Fibroblast of lung (primary cell): ENCODE results near the gene WDR72. TPM values are rescaled to one million over a fixed set of nuclear protein-coding genes. Genes with fewer than 3 reads are reported as not detected.

ENCODE experiments used
- DNase-seq, 2 donors: peaks; one replicate each; pipeline versions ENCODE4 v3.0.0 to v3.0.0-alpha.2; 2010; ENCODE audit warnings: low read depth in 2 of 2
- H2AFZ ChIP-seq: 2 replicates; pipeline ENCODE4 v1.5.1; 2012; ENCODE audit warnings: low read length, control low read depth, inconsistent platforms
- H3K27ac ChIP-seq: 2 replicates; pipeline ENCODE4 v1.5.1; 2011; ENCODE audit warnings: low read length, control low read depth; ENCODE audit not compliant: insufficient read depth
- H3K27me3 ChIP-seq: 2 replicates; pipeline ENCODE4 v1.5.1; 2011; ENCODE audit warnings: mild to moderate bottlenecking, low read length; ENCODE audit not compliant: control insufficient read depth, insufficient read depth
- H3K36me3 ChIP-seq: 2 replicates; pipeline ENCODE4 v1.5.1; 2011; ENCODE audit warnings: low read length; ENCODE audit not compliant: control insufficient read depth, insufficient read depth
- H3K4me1 ChIP-seq: 2 replicates; pipeline ENCODE4 v1.5.1; 2011; ENCODE audit warnings: low read length; ENCODE audit not compliant: control insufficient read depth, insufficient read depth; ENCODE audit errors: extremely low read depth
- H3K4me2 ChIP-seq: 2 replicates; pipeline ENCODE4 v1.5.1; 2011; ENCODE audit warnings: low read length, control low read depth; ENCODE audit not compliant: insufficient read depth; ENCODE audit errors: extremely low read depth
- H3K4me3 ChIP-seq, 4 experiments: fragments of 200-600 bp in 1 of 4; sonication (generic) in 1 of 4; replicated peaks in 1 of 4; 2 replicates each; pipeline ENCODE4 v1.5.1; 2011 to 2016; ENCODE audit warnings: low read length in 4 of 4, low read depth in 3 of 4, mild to moderate bottlenecking in 3 of 4, control low read depth in 2 of 4, inconsistent platforms in 1 of 4, mixed read lengths in 1 of 4; ENCODE audit not compliant: insufficient read depth in 1 of 4; ENCODE audit errors: control extremely low read depth in 1 of 4
- H3K79me2 ChIP-seq: 2 replicates; pipeline ENCODE4 v1.5.1; 2012; ENCODE audit warnings: mild to moderate bottlenecking, low read length, inconsistent platforms; ENCODE audit not compliant: control insufficient read depth, insufficient read depth
- H3K9ac ChIP-seq: 2 replicates; pipeline ENCODE4 v1.5.1; 2011; ENCODE audit warnings: mild to moderate bottlenecking, low read length, control low read depth; ENCODE audit not compliant: insufficient read depth
- H3K9me3 ChIP-seq: 2 replicates; pipeline ENCODE4 v1.5.1; 2012; ENCODE audit warnings: low read depth, low read length; ENCODE audit not compliant: control insufficient read depth, insufficient read depth
- H4K20me1 ChIP-seq: 2 replicates; pipeline ENCODE4 v1.5.1; 2011; ENCODE audit warnings: low read length; ENCODE audit not compliant: control insufficient read depth, insufficient read depth; ENCODE audit errors: extremely low read depth
- EZH2 ChIP-seq: IDR thresholded peaks from 2 replicates; pipeline ENCODE4 v1.5.1; 2012; ENCODE audit warnings: low read length, control low read depth, mild to moderate bottlenecking; ENCODE audit errors: missing control alignments
- polyA plus RNA-seq, 2 donors: library from polyadenylated mRNA; depleted of rRNA in 1 of 2; stranded (reverse) in 1 of 2; unstranded in 1 of 2; fragments of >200 nt; gene quantifications; 2 replicates each; pipeline ENCODE4 v1.2.1, GENCODE V29; 2011 to 2012; ENCODE audit warnings: missing spikeins in 1 of 2
- total RNA-seq: library from RNA; depleted of rRNA; stranded (reverse); fragments of >200 nt; gene quantifications from 2 replicates; pipeline ENCODE4 v1.2.1, GENCODE V29; 2014
- TF ChIP-seq, protein P1 (sequence below), 2 donors: IDR thresholded peaks in 1 of 2; conservative IDR thresholded peaks in 1 of 2; 1 replicate in 1 of 2; 2 replicates in 1 of 2; pipeline ENCODE4 v1.5.1; 2011 to 2012; ENCODE audit warnings: low read length in 2 of 2, control low read depth in 1 of 2, inconsistent platforms in 1 of 2, low read depth in 1 of 2, mild to moderate bottlenecking in 1 of 2

Gene WDR72
- total and polyA plus RNA-seq, 2 donors (not counting 1 experiment from before 2014, with no cell fraction given) = not detected

DNA sequence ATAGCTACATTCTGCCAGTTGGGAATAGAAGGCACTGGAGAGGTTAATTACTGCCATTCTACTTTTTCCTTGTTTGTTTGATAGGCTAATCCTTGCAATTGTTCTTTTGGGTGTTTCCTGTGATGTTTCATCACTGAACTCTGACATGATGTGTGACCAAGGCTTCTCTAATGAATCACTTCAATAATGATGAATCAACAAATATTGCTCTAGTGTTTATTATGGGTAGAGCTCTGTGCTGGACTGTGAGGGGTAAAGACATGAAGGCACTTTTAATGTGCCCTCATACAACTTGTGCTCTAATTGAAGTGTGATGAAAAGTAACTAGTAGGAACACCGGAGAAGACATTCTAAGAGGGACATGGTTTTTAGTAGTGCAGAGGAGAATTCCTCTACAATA, 233.6 kb downstream of the WDR72 start:
- H3K79me2 ChIP-seq = no peaks in the 10 kb centered on the region
- TF ChIP-seq EZH2 = no peak
- TF ChIP-seq, protein P1, sequence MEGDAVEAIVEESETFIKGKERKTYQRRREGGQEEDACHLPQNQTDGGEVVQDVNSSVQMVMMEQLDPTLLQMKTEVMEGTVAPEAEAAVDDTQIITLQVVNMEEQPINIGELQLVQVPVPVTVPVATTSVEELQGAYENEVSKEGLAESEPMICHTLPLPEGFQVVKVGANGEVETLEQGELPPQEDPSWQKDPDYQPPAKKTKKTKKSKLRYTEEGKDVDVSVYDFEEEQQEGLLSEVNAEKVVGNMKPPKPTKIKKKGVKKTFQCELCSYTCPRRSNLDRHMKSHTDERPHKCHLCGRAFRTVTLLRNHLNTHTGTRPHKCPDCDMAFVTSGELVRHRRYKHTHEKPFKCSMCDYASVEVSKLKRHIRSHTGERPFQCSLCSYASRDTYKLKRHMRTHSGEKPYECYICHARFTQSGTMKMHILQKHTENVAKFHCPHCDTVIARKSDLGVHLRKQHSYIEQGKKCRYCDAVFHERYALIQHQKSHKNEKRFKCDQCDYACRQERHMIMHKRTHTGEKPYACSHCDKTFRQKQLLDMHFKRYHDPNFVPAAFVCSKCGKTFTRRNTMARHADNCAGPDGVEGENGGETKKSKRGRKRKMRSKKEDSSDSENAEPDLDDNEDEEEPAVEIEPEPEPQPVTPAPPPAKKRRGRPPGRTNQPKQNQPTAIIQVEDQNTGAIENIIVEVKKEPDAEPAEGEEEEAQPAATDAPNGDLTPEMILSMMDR (conservative IDR thresholded peaks at IDR 0.05 in 1 of 2, IDR thresholded peaks at IDR 0.05 in 1 of 2; ENCODE audit: low read depth in 1 of 2, low read length in 2 of 2) = no peak
- no peak overlapping the region for H3K4me2 ChIP-seq
- H3K9ac ChIP-seq = no peak overlapping the region
- H3K27me3 ChIP-seq = no peaks in the 10 kb centered on the region
- no peaks in the 10 kb centered on the region for H3K36me3 ChIP-seq
- DNase-seq = no peak
- H3K4me1 ChIP-seq = no peaks in the 10 kb centered on the region
- H3K27ac ChIP-seq = no peak overlapping the region
- no peaks in the 10 kb centered on the region for H4K20me1 ChIP-seq
- no peak overlapping the region for H2AFZ ChIP-seq
- no peak overlapping the region for H3K4me3 ChIP-seq
- H3K9me3 ChIP-seq = no peaks in the 10 kb centered on the region

DNA sequence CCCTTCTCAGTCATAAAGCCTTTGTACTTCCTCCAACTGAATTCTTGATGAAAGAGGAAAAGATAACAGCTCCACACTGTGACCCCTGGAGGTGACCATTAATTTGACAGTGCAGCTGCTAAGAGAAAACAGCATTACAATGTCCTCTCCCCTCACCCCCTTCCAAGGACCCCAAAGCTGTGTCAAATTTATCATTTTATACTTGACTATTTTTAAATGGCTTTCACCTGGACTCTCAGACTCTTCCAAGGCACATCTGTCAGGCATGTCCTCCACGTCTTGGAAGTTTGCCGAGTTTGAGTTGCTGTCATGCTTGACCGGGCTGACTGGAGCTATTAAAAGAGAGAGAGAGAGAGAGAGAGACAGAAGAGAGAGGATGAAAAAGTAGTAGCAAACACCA, 236.5 kb downstream of the WDR72 start:
- Histone ChIP-seq H3K27ac (no peak overlapping the region), H3K4me3 (no peak overlapping the region), H3K4me2 (no peak overlapping the region), H3K36me3 (no peaks in the 10 kb centered on the region), H3K79me2 (no peaks in the 10 kb centered on the region), H4K20me1 (no peaks in the 10 kb centered on the region), H3K4me1 (no peaks in the 10 kb centered on the region), H2AFZ (no peak overlapping the region), H3K9ac (no peak overlapping the region), H3K27me3 (no peaks in the 10 kb centered on the region), H3K9me3 (no peaks in the 10 kb centered on the region)
- no peak for DNase-seq
- TF ChIP-seq, protein P1 (conservative IDR thresholded peaks at IDR 0.05 in 1 of 2, IDR thresholded peaks at IDR 0.05 in 1 of 2; ENCODE audit: low read depth in 1 of 2, low read length in 2 of 2) = no peak
- no peak for TF ChIP-seq EZH2

DNA sequence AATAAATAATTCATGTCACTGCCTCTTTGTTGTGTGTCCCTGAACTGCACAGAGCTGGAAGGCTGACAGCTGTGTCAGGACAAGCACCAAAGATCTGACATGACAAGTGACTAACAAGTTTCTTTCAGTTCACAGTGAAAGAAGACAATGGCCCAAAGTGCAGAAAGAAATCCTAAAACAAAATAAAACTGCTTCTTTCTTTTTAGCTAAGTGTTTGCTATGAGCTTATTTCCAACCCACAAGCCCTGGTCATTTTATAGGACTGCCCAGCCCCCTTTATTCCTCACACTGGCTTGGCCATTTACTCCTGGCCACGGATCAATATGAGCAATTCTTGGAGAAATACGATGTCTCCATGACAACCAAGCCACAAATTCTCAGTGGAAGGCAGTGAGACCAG, 238.5 kb downstream of the WDR72 start:
- no peaks in the 10 kb centered on the region for H3K9me3 ChIP-seq
- no peaks in the 10 kb centered on the region for H3K79me2 ChIP-seq
- H3K4me3 ChIP-seq = no peak overlapping the region
- H3K9ac ChIP-seq = no peak overlapping the region
- DNase-seq = peak in 1 of 2 donors; percentile 6
- no peaks in the 10 kb centered on the region for H4K20me1 ChIP-seq
- H3K36me3 ChIP-seq = no peaks in the 10 kb centered on the region
- TF ChIP-seq EZH2 = no peak
- TF ChIP-seq, protein P1 (conservative IDR thresholded peaks at IDR 0.05 in 1 of 2, IDR thresholded peaks at IDR 0.05 in 1 of 2; ENCODE audit: low read depth in 1 of 2, low read length in 2 of 2) = no peak
- no peak overlapping the region for H2AFZ ChIP-seq
- H3K27me3 ChIP-seq = no peaks in the 10 kb centered on the region
- no peak overlapping the region for H3K27ac ChIP-seq
- no peak overlapping the region for H3K4me2 ChIP-seq
- H3K4me1 ChIP-seq = no peaks in the 10 kb centered on the region
